Suprapubic skin (tissue), 4 donors: ENCODE measurements around the gene SUSD5. TPM values are rescaled to one million over a fixed set of nuclear protein-coding genes. Genes with fewer than 3 reads are reported as not detected.

ENCODE experiments used
- DNase-seq, 2 donors: peaks; one replicate each; pipeline ENCODE4 v3.0.0-alpha.2; 2019; ENCODE audit warnings: low spot score in 2 of 2
- H3K27ac ChIP-seq: fragments of 200-600 bp; sonication (generic); one replicate; pipeline ENCODE4 v1.5.1; 2019
- H3K27me3 ChIP-seq: fragments of 200-600 bp; sonication (generic); one replicate; pipeline ENCODE4 v1.5.1; 2019
- H3K36me3 ChIP-seq: fragments of 200-600 bp; sonication (generic); one replicate; pipeline ENCODE4 v1.5.1; 2019
- H3K4me1 ChIP-seq: fragments of 200-600 bp; sonication (generic); one replicate; pipeline ENCODE4 v1.5.1; 2019
- H3K4me3 ChIP-seq: fragments of 200-600 bp; sonication (generic); one replicate; pipeline ENCODE4 v1.5.1; 2019; ENCODE audit warnings: mild to moderate bottlenecking
- H3K9me3 ChIP-seq: fragments of 200-600 bp; sonication (generic); one replicate; pipeline ENCODE4 v1.5.1; 2019
- EP300 ChIP-seq: sonication (generic); formaldehyde crosslinking; IDR thresholded peaks from one replicate; pipeline ENCODE4 v1.6.1; 2017; ENCODE audit warnings: antibody characterized with exemption
- POLR2A ChIP-seq, 2 donors: fragments of 450-650 bp; IDR thresholded peaks; one replicate each; pipeline ENCODE4 v1.6.1; 2017; ENCODE audit warnings: antibody characterized with exemption in 2 of 2, mild to moderate bottlenecking in 2 of 2, moderate library complexity in 2 of 2
- POLR2AphosphoS5 ChIP-seq, 3 donors: sonication (generic); formaldehyde crosslinking; IDR thresholded peaks; one replicate each; pipeline ENCODE4 v1.6.1; 2017; ENCODE audit warnings: antibody characterized with exemption in 3 of 3
- WGBS: methylation state at CpG from one replicate; pipeline ENCODE4 v1.1.5; 2018; 5-methylcytosine and 5-hydroxymethylcytosine counted together
- total RNA-seq, 4 donors: library from RNA; depleted of rRNA; stranded (reverse); fragments of >200 nt; gene quantifications; one replicate each; pipeline ENCODE4 v1.1.0, GENCODE V29; 2016
- TF ChIP-seq, protein P1 (sequence below), 2 donors: fragments of 200-600 bp in 1 of 2; fragments of 450-650 bp in 1 of 2; sonication (generic) in 1 of 2; IDR thresholded peaks; one replicate each; pipeline ENCODE4 v1.5.1; 2016 to 2019; ENCODE audit warnings: antibody characterized with exemption in 2 of 2, mild to moderate bottlenecking in 1 of 2, moderate library complexity in 1 of 2

Gene SUSD5
- total RNA-seq, 4 donors from 2014 or later: 0.60 to 2.6 (median 1.4) TPM

DNA sequence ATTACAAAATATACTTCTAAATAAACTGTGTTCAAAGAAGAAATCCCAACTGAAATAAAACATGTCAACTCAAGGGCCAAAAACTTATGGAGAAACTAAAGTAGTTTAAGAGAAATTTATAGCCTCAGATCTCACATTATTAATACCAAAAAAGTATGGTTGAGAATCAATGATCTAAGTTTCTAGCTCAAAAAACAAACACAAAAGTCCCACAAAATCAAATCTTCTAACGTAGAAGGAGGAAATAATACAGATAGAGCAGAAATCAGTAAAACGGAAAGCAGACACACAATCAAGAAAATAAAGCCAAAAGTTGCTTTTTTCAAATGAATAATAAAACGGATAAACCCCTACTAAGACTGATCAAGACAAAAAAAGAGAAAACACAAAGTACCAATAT is 2.9 kb downstream of the SUSD5 start:
- no peaks in the 10 kb centered on the region for H3K9me3 ChIP-seq

DNA sequence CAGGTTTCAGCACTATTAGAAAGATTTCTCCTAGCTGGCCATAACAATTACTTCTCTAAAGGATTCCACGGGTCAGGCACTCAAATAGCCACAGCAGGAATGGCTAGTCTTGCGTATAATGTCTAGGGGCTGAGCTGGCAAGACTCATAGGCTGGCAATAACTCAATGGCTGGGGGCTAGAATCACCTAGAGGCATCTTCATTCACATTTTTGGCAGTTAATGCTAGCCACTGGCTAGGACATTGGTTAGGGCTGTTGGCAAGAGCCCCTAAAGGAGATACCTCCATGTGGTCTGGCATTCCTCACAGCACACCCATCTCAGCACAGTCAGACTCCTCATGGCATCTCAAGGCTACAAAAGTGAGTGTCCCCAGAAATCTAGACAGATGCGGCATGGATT is 6.2 kb downstream of the SUSD5 start:
- 92% methylated on average over 3 of the region's 3 CpGs for WGBS
- no peak for TF ChIP-seq EP300
- TF ChIP-seq, protein P1, sequence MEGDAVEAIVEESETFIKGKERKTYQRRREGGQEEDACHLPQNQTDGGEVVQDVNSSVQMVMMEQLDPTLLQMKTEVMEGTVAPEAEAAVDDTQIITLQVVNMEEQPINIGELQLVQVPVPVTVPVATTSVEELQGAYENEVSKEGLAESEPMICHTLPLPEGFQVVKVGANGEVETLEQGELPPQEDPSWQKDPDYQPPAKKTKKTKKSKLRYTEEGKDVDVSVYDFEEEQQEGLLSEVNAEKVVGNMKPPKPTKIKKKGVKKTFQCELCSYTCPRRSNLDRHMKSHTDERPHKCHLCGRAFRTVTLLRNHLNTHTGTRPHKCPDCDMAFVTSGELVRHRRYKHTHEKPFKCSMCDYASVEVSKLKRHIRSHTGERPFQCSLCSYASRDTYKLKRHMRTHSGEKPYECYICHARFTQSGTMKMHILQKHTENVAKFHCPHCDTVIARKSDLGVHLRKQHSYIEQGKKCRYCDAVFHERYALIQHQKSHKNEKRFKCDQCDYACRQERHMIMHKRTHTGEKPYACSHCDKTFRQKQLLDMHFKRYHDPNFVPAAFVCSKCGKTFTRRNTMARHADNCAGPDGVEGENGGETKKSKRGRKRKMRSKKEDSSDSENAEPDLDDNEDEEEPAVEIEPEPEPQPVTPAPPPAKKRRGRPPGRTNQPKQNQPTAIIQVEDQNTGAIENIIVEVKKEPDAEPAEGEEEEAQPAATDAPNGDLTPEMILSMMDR (IDR thresholded peaks at IDR 0.05): no peak
- no peak for TF ChIP-seq POLR2A (IDR thresholded peaks at IDR 0.05)
- TF ChIP-seq POLR2AphosphoS5 (IDR thresholded peaks at IDR 0.05): no peak
- Histone ChIP-seq H3K4me1 (no peaks in the 10 kb centered on the region), H3K4me3 (no peak overlapping the region), H3K36me3 (no peaks in the 10 kb centered on the region), H3K9me3 (no peaks in the 10 kb centered on the region), H3K27ac (no peak overlapping the region), H3K27me3 (peaks cover 4% of the 10 kb centered on the region)
- DNase-seq: no peak

More for the DNA sequence above, 2.9 kb downstream of the SUSD5 start:
- H3K27me3 ChIP-seq: peaks cover 20% of the 10 kb centered on the region
- H3K4me1 ChIP-seq: peaks cover 14% of the 10 kb centered on the region
- 86% methylated on average over 3 of the region's 3 CpGs for WGBS
- no peak overlapping the region for H3K4me3 ChIP-seq
- TF ChIP-seq EP300 (no peak), POLR2AphosphoS5 (IDR thresholded peaks at IDR 0.05) (no peak), POLR2A (IDR thresholded peaks at IDR 0.05) (no peak)
- TF ChIP-seq, protein P1 (IDR thresholded peaks at IDR 0.05): no peak
- no peak overlapping the region for H3K27ac ChIP-seq
- DNase-seq: no peak
- H3K36me3 ChIP-seq: no peaks in the 10 kb centered on the region

DNA sequence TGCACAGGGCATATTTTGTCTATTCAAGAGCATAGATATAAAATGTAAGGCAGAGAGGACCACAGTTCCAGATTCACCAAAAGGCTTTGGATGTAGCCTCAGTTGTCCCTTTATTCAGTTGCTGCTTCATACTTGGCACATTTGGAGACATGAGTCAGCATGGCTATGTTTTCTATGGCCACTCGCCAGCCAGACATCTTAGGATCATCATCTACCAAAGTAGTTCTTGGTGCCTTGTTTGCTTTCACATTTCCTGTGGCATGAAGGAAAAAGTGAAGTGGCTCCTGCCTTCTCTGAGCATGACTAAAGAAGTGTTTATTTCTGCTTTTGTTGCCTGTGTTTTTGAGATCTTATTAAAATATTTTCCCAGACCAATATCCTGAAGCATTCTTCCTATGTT is 7.2 kb downstream of the SUSD5 start:
- 73% methylated on average over 1 of the region's 1 CpG for WGBS
- TF ChIP-seq EP300: no peak
- TF ChIP-seq, protein P1 (IDR thresholded peaks at IDR 0.05): no peak
- TF ChIP-seq POLR2A (IDR thresholded peaks at IDR 0.05): no peak
- TF ChIP-seq POLR2AphosphoS5 (IDR thresholded peaks at IDR 0.05): no peak
- H3K4me3 ChIP-seq: no peak overlapping the region
- no peaks in the 10 kb centered on the region for H3K9me3 ChIP-seq
- no peaks in the 10 kb centered on the region for H3K27me3 ChIP-seq
- no peak for DNase-seq
- H3K27ac ChIP-seq: no peak overlapping the region
- H3K36me3 ChIP-seq: no peaks in the 10 kb centered on the region
- no peaks in the 10 kb centered on the region for H3K4me1 ChIP-seq

DNA sequence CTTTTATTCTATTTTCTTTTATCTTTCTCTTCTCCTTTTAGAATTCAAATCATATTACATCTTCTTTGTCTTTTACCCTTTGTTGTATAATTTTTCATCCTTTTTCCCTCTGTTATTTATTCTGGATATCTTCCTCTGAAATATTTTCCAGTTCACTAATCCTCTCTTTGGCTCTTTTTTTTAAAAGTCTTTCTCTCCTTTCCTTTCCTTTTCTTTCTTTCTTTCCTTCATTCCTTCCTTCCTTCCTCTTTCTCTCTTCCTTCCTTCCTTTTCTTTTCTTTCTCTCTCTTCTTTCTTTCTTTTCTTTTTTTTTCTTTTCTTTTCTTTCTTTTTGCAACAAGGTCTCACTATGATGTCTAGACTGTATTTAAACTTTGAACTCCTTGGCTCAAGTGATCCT is 9.3 kb downstream of the SUSD5 start:
- Histone ChIP-seq H3K4me3 (no peak overlapping the region), H3K4me1 (no peaks in the 10 kb centered on the region), H3K27ac (no peak overlapping the region), H3K27me3 (no peaks in the 10 kb centered on the region), H3K9me3 (no peaks in the 10 kb centered on the region), H3K36me3 (no peaks in the 10 kb centered on the region)
- DNase-seq: no peak
- TF ChIP-seq EP300: no peak

DNA sequence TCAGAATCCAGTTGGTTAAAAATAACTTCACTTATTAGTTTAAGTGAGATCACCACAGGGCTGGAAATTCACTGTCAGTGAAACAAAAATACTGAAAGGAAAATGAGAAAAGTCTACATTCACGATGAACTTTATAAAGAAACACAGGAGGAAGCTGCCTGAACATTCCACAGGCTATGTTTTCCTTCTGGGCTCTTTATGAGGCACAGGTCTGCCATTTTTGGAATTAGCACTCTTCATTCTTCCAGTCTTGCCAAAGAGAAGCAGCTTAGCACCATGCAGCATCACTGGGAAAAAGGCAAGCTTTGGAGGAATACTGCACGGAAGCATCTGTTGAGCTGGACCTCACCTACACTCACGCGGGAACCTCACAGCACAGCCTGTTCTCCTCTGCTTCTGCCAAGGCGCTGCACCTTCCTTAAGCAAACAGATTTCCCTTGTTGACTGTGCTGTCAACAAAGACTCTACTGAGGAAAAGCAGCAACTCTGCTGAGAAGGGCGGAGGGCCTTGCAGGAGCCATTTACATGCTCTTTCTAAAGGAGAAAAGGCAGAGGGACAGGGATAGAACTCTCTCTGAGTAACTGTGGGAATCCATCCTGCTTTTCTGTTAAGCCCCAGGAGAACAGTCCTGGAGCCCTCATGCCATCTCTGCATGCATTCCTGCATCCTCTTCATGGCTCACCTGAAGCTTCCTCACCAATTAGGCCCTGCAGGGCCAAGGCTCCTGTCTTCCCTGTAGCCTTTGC is 15.7 kb downstream of the SUSD5 start:
- DNase-seq: no peak
- H3K4me3 ChIP-seq: no peak overlapping the region
- no peaks in the 10 kb centered on the region for H3K9me3 ChIP-seq
- H3K4me1 ChIP-seq: no peaks in the 10 kb centered on the region
- no peak overlapping the region for H3K27ac ChIP-seq
- TF ChIP-seq EP300 (no peak), POLR2AphosphoS5 (IDR thresholded peaks at IDR 0.05) (no peak), POLR2A (IDR thresholded peaks at IDR 0.05) (no peak)
- TF ChIP-seq, protein P1 (IDR thresholded peaks at IDR 0.05): no peak
- 77% methylated on average over 2 of the region's 6 CpGs for WGBS
- no peaks in the 10 kb centered on the region for H3K36me3 ChIP-seq
- no peaks in the 10 kb centered on the region for H3K27me3 ChIP-seq
